ENCODE data around the gene MYT1. TPM values are rescaled to one million over a fixed set of nuclear protein-coding genes. Genes with fewer than 3 reads are reported as not detected.
"Not testable (repeated sequence)": the region's sequence is repeated elsewhere in the genome, so short reads cannot be mapped to it uniquely, and the experiment has no call there.

The MYT1 gene
- total RNA-seq, 3 donors from 2014 or later, result under 0.01 TPM; not detected in 2

DNA sequence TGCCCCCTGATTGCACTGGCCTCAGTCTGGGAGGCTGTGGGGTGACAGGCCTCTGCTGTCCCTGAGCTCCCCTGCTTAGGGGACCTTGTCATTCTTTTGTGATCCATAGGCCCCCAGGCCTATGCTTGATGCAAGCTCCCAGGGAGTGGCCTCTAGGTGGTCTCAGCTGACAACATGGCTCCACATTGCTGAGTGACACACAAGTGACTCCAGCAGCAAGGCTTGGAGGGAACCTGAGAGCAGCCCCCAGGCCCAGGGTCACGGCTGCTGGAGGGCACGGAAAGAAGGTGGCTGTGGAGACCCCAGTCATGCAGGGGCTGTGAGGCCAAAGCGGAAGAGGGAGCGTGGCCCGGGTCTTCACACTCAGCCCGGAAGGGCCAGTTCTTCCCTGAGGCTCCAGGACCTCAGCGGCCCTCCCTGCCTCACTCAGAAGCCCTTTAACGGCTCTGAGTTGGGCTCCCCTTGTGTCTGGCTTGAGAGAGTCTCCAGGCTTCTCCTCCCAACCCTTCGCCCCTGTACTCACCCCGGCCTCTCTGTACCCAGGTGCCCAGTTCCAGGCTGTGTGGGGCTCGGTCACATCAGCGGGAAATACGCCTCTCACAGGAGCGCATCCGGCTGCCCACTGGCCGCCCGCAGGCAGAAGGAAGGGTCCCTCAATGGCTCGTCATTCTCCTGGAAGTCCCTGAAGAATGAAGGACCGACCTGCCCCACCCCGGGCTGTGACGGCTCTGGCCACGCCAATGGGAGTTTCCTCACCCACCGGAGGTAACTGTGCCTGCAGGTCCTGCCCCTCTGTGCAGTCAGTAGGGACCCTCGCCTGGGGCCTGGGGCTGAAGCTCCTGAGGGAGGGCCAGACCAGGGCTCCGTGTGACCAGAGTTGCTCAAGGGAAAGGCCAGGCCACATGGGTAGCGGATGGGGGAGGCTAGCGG lies 67.6 kb downstream of the MYT1 start:
- Histone ChIP-seq H3K27me3 (no peaks in the 10 kb centered on the region), H3K9me3 (no peaks in the 10 kb centered on the region), H3K4me3 (no peak overlapping the region), H3K27ac (no peak overlapping the region), H3K36me3 (no peaks in the 10 kb centered on the region), H3K4me1 (no peaks in the 10 kb centered on the region)
- intact Hi-C loops (cut with DNase I; ENCODE audit: low total_unique reads), result no loop called here
- DNase-seq (ENCODE audit: low spot score in 2 of 2), result no peak
- TF ChIP-seq, protein P1, sequence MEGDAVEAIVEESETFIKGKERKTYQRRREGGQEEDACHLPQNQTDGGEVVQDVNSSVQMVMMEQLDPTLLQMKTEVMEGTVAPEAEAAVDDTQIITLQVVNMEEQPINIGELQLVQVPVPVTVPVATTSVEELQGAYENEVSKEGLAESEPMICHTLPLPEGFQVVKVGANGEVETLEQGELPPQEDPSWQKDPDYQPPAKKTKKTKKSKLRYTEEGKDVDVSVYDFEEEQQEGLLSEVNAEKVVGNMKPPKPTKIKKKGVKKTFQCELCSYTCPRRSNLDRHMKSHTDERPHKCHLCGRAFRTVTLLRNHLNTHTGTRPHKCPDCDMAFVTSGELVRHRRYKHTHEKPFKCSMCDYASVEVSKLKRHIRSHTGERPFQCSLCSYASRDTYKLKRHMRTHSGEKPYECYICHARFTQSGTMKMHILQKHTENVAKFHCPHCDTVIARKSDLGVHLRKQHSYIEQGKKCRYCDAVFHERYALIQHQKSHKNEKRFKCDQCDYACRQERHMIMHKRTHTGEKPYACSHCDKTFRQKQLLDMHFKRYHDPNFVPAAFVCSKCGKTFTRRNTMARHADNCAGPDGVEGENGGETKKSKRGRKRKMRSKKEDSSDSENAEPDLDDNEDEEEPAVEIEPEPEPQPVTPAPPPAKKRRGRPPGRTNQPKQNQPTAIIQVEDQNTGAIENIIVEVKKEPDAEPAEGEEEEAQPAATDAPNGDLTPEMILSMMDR (IDR thresholded peaks at IDR 0.05), result no peak
- TF ChIP-seq POLR2A (IDR thresholded peaks at IDR 0.05) (no peak), POLR2AphosphoS5 (IDR thresholded peaks at IDR 0.05) (no peak)

GRCh38 chr20:64232794-64233193 lies 68.5 kb downstream of the MYT1 start:
- no peak overlapping the region for H3K27ac ChIP-seq
- no peaks in the 10 kb centered on the region for H3K4me1 ChIP-seq
- H3K36me3 ChIP-seq, result no peaks in the 10 kb centered on the region
- H3K9me3 ChIP-seq, result no peaks in the 10 kb centered on the region
- intact Hi-C loops (cut with DNase I; ENCODE audit: low total_unique reads), result no loop called here
- no peak for TF ChIP-seq POLR2A (IDR thresholded peaks at IDR 0.05)
- TF ChIP-seq, protein P1 (IDR thresholded peaks at IDR 0.05), result no peak
- TF ChIP-seq POLR2AphosphoS5 (IDR thresholded peaks at IDR 0.05), result no peak
- no peak for DNase-seq (ENCODE audit: low spot score in 2 of 2)
- no peak overlapping the region for H3K4me3 ChIP-seq
- H3K27me3 ChIP-seq, result no peaks in the 10 kb centered on the region

GRCh38 chr20:64233725-64234124 lies 69.5 kb downstream of the MYT1 start:
- no peak for DNase-seq (ENCODE audit: low spot score in 2 of 2)
- H3K9me3 ChIP-seq, result no peaks in the 10 kb centered on the region
- H3K36me3 ChIP-seq, result no peaks in the 10 kb centered on the region
- H3K4me1 ChIP-seq, result no peaks in the 10 kb centered on the region
- no peak overlapping the region for H3K27ac ChIP-seq
- H3K4me3 ChIP-seq, result no peak overlapping the region
- intact Hi-C loops (cut with DNase I; ENCODE audit: low total_unique reads), result no loop called here
- TF ChIP-seq, protein P1 (IDR thresholded peaks at IDR 0.05), result no peak
- TF ChIP-seq POLR2AphosphoS5 (IDR thresholded peaks at IDR 0.05), result no peak
- no peak for TF ChIP-seq POLR2A (IDR thresholded peaks at IDR 0.05)
- no peaks in the 10 kb centered on the region for H3K27me3 ChIP-seq

DNA sequence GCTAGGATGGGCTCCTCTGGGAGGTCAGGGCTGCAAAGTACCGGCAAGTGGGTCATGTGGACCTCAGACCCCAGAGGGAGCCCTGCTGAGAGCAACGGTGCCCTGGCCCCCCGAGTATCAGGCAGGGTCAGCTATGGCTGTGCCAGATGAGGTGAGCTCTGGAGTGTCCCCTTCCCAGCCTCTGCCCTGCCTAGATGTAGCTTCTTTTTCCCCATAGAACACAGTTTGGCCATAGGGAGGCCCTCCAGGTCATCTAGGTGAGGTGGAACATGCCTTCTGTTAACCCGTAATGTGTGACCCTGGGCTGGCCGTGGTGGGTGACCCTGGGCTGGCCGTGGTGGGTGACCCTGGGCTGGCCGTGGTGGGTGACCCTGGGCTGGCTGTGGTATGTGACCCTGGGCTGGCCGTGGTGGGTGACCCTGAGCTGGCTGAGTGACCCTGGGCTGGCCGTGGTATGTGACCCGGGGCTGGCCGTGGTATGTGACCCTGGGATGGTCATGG lies 70.1 kb downstream of the MYT1 start:
- intact Hi-C loops (cut with DNase I; ENCODE audit: low total_unique reads), result no loop called here
- Histone ChIP-seq H3K4me3 (no peak overlapping the region), H3K4me1 (no peaks in the 10 kb centered on the region), H3K36me3 (no peaks in the 10 kb centered on the region), H3K27me3 (no peaks in the 10 kb centered on the region), H3K27ac (no peak overlapping the region), H3K9me3 (no peaks in the 10 kb centered on the region)
- TF ChIP-seq, protein P1 (IDR thresholded peaks at IDR 0.05), result no peak
- TF ChIP-seq POLR2AphosphoS5 (IDR thresholded peaks at IDR 0.05), result no peak
- TF ChIP-seq POLR2A (IDR thresholded peaks at IDR 0.05), result no peak
- no peak for DNase-seq (ENCODE audit: low spot score in 2 of 2)

DNA sequence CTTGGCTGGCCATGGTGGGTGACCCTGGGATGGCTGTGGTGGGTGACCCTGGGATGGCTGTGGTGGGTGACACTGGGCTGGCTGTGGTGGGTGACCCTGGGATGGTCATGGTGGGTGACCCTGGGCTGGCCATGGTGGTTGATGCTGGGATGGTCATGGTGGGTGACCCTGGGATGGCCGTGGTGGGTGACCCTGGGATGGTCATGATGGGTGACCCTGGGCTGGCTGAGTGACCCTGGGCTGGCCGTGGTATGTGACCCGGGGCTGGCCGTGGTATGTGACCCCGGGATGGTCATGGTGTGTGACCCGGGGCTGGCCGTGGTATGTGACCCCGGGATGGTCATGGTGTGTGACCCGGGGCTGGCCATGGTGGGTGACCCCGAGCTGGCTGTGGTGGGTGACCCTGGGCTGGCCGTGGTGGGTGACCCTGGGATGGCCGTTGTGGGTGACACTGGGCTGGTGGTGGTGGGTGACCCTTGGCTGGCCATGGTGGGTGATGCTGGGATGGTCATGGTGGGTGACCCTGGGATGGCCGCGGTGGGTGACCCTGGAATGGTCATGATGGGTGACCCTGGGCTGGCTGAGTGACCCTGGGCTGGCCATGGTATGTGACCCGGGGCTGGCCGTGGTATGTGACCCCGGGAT lies 70.8 kb downstream of the MYT1 start:
- intact Hi-C loops (cut with DNase I; ENCODE audit: low total_unique reads); H3K36me3 ChIP-seq: not testable (repeated sequence)

More for the DNA sequence above, 70.8 kb downstream of the MYT1 start:
- H3K4me1 ChIP-seq; H3K9me3 ChIP-seq; H3K27ac ChIP-seq; H3K27me3 ChIP-seq; H3K4me3 ChIP-seq; DNase-seq (ENCODE audit: low spot score in 2 of 2): not testable (repeated sequence)

Measured in breast epithelium (tissue), 4 donors.